WTC11 (cell line): ENCODE results near the gene FLT4.

Experiments used
- FOXP1 ChIP-seq: sonication (generic); formaldehyde crosslinking; IDR thresholded peaks from 2 replicates; pipeline ENCODE4 v1.8.0; 2022; ENCODE audit warnings: missing genetic modification reagents, mild to moderate bottlenecking, moderate library complexity, borderline replicate concordance
- IRF2 ChIP-seq: sonication (generic); formaldehyde crosslinking; IDR thresholded peaks from 2 replicates; pipeline ENCODE4 v1.8.0; 2022; ENCODE audit warnings: low read depth, missing genetic modification reagents, borderline replicate concordance
- KAT7 ChIP-seq: sonication (generic); formaldehyde crosslinking; IDR thresholded peaks from 2 replicates; pipeline ENCODE4 v1.8.1; 2023; ENCODE audit warnings: missing genetic modification reagents, mild to moderate bottlenecking, borderline replicate concordance
- NFYB ChIP-seq: sonication (generic); formaldehyde crosslinking; conservative IDR thresholded peaks from 2 replicates; pipeline ENCODE4 v1.8.0; 2022; ENCODE audit warnings: low read depth, missing genetic modification reagents
- SMAD4 ChIP-seq: sonication (generic); formaldehyde crosslinking; IDR thresholded peaks from 2 replicates; pipeline ENCODE4 v1.8.0; 2022; ENCODE audit warnings: mild to moderate bottlenecking, missing genetic modification reagents
- SP1 ChIP-seq: sonication (generic); formaldehyde crosslinking; conservative IDR thresholded peaks from 2 replicates; pipeline ENCODE4 v1.8.1; 2022; ENCODE audit warnings: missing genetic modification reagents
- ZNF138 ChIP-seq: sonication (generic); formaldehyde crosslinking; conservative IDR thresholded peaks from 2 replicates; pipeline ENCODE4 v1.8.1; 2022; ENCODE audit warnings: mild to moderate bottlenecking, moderate library complexity, missing genetic modification reagents
- ZNF317 ChIP-seq: sonication (generic); formaldehyde crosslinking; IDR thresholded peaks from 2 replicates; pipeline ENCODE4 v1.8.1; 2023; ENCODE audit warnings: low read depth, mild to moderate bottlenecking, moderate library complexity, missing genetic modification reagents, borderline replicate concordance
- TF ChIP-seq, protein P1 (sequence below): fragments of 200-600 bp; IDR thresholded peaks from 2 replicates; pipeline ENCODE4 v1.8.0; 2022; ENCODE audit warnings: antibody characterized with exemption
- TF ChIP-seq, protein P2 (sequence below): sonication (generic); formaldehyde crosslinking; conservative IDR thresholded peaks from 2 replicates; pipeline ENCODE4 v1.8.1; 2023; ENCODE audit warnings: mild to moderate bottlenecking, low read depth, missing genetic modification reagents, moderate library complexity
- TF ChIP-seq, protein P3 (sequence below): sonication (generic); formaldehyde crosslinking; conservative IDR thresholded peaks from 2 replicates; pipeline ENCODE4 v1.8.1; 2022; ENCODE audit warnings: mild to moderate bottlenecking, missing genetic modification reagents
- TF ChIP-seq, protein P4 (sequence below): sonication (generic); formaldehyde crosslinking; IDR thresholded peaks from 2 replicates; pipeline ENCODE4 v1.8.0; 2022; ENCODE audit warnings: mild to moderate bottlenecking, missing genetic modification reagents

DNA sequence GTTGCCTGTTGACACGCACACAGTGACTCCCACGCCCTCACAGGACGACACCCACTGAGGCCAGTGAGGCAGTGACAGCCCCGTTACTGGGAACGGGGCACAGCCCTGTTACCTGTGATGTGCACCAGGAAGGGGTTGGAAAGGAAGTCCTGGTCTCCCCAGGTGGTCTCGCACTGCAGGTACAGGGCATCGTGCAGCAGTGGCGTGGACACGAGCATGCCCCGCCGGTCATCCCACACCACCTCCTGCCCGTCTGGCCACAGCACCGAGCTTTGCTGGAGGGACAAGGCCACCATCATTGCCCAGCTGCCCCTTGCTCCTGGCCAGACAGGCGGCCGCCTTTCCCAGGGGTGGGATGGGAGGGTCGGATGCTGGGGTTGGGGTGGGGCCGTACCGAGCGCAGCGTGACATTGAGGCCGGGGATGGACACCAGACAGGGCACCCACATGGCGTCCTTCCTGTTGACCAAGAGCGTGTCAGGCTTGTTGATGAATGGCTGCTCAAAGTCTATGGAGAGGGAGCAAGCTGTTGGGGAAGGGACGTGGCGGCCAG, 19.5 kb downstream of the FLT4 start:
- TF ChIP-seq SP1 (CRISPR knock-in tag) (no peak), FOXP1 (CRISPR knock-in tag) (no peak), ZNF317 (CRISPR knock-in tag) (no peak), IRF2 (CRISPR knock-in tag) (no peak), NFYB (no peak), SMAD4 (CRISPR knock-in tag) (no peak), ZNF138 (no peak), KAT7 (no peak)
- TF ChIP-seq, protein P1, sequence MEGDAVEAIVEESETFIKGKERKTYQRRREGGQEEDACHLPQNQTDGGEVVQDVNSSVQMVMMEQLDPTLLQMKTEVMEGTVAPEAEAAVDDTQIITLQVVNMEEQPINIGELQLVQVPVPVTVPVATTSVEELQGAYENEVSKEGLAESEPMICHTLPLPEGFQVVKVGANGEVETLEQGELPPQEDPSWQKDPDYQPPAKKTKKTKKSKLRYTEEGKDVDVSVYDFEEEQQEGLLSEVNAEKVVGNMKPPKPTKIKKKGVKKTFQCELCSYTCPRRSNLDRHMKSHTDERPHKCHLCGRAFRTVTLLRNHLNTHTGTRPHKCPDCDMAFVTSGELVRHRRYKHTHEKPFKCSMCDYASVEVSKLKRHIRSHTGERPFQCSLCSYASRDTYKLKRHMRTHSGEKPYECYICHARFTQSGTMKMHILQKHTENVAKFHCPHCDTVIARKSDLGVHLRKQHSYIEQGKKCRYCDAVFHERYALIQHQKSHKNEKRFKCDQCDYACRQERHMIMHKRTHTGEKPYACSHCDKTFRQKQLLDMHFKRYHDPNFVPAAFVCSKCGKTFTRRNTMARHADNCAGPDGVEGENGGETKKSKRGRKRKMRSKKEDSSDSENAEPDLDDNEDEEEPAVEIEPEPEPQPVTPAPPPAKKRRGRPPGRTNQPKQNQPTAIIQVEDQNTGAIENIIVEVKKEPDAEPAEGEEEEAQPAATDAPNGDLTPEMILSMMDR, result no peak
- TF ChIP-seq, protein P2, sequence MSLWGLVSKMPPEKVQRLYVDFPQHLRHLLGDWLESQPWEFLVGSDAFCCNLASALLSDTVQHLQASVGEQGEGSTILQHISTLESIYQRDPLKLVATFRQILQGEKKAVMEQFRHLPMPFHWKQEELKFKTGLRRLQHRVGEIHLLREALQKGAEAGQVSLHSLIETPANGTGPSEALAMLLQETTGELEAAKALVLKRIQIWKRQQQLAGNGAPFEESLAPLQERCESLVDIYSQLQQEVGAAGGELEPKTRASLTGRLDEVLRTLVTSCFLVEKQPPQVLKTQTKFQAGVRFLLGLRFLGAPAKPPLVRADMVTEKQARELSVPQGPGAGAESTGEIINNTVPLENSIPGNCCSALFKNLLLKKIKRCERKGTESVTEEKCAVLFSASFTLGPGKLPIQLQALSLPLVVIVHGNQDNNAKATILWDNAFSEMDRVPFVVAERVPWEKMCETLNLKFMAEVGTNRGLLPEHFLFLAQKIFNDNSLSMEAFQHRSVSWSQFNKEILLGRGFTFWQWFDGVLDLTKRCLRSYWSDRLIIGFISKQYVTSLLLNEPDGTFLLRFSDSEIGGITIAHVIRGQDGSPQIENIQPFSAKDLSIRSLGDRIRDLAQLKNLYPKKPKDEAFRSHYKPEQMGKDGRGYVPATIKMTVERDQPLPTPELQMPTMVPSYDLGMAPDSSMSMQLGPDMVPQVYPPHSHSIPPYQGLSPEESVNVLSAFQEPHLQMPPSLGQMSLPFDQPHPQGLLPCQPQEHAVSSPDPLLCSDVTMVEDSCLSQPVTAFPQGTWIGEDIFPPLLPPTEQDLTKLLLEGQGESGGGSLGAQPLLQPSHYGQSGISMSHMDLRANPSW (CRISPR knock-in tag), result no peak
- TF ChIP-seq, protein P3, sequence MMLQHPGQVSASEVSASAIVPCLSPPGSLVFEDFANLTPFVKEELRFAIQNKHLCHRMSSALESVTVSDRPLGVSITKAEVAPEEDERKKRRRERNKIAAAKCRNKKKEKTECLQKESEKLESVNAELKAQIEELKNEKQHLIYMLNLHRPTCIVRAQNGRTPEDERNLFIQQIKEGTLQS (CRISPR knock-in tag), result no peak
- TF ChIP-seq, protein P4, sequence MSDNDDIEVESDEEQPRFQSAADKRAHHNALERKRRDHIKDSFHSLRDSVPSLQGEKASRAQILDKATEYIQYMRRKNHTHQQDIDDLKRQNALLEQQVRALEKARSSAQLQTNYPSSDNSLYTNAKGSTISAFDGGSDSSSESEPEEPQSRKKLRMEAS (CRISPR knock-in tag), result no peak
